Activated CD8-positive, alpha-beta T cell treated with anti-CD3 and anti-CD28 coated beads for 36 hours (primary cell): ENCODE data around the gene TMEM132D. TPM values are rescaled to one million over a fixed set of nuclear protein-coding genes. Genes with fewer than 3 reads are reported as not detected.

ENCODE experiments used
- ATAC-seq: fragments of 200-7000 bp; cut with Tn5 transposase; one replicate; pipeline ENCODE4 v1.10.0; 2021; ENCODE audit warnings: mild to moderate bottlenecking, moderate library complexity
- CTCF ChIA-PET: fragments of 350-600 bp; sonication (Branson Sonifier 250); formaldehyde crosslinking; loops from one replicate; lab custom pipeline; 2021; ENCODE audit warnings: antibody characterized with exemption; lab: Charles Lee
- POLR2A ChIA-PET: fragments of 350-600 bp; sonication (Branson Sonifier 250); formaldehyde crosslinking; loops from one replicate; lab custom pipeline; 2021; ENCODE audit warnings: antibody characterized with exemption; lab: Charles Lee
- DNase-seq: peaks from one replicate; pipeline ENCODE4 v3.0.0-alpha.2; 2020
- H3K27ac Mint-ChIP-seq: one replicate; pipeline ENCODE4 v1.8.0; 2021; ENCODE audit warnings: mild to moderate bottlenecking, mixed read lengths
- H3K27me3 Mint-ChIP-seq: one replicate; pipeline ENCODE4 v1.8.0; 2021; ENCODE audit warnings: mixed read lengths
- H3K36me3 Mint-ChIP-seq: one replicate; pipeline ENCODE4 v1.8.0; 2021; ENCODE audit warnings: low read depth, mixed read lengths
- H3K4me1 Mint-ChIP-seq: one replicate; pipeline ENCODE4 v1.8.0; 2021; ENCODE audit warnings: low read depth, mixed read lengths
- H3K4me3 Mint-ChIP-seq: one replicate; pipeline ENCODE4 v1.8.0; 2021; ENCODE audit warnings: mild to moderate bottlenecking, moderate library complexity, mixed read lengths
- H3K9me3 Mint-ChIP-seq: one replicate; pipeline ENCODE4 v1.8.0; 2021; ENCODE audit warnings: mixed read lengths
- intact Hi-C: fragments of 100-400 bp; cut with micrococcal nuclease; formaldehyde crosslinking; loops from one replicate; pipeline ENCODE4 v1.10.0; 2022
- total RNA-seq, 2 experiments: library from RNA; stranded (reverse); gene quantifications; one replicate each; pipeline ENCODE4 v1.2.3, GENCODE V29; 2021
- TF ChIP-seq, protein P1 (sequence below): fragments of 200-600 bp; IDR thresholded peaks from one replicate; pipeline ENCODE4 v1.8.0; 2022; ENCODE audit warnings: antibody characterized with exemption, mild to moderate bottlenecking

The TMEM132D gene
- total RNA-seq, 2 experiments from 2014 or later, result not detected

DNA sequence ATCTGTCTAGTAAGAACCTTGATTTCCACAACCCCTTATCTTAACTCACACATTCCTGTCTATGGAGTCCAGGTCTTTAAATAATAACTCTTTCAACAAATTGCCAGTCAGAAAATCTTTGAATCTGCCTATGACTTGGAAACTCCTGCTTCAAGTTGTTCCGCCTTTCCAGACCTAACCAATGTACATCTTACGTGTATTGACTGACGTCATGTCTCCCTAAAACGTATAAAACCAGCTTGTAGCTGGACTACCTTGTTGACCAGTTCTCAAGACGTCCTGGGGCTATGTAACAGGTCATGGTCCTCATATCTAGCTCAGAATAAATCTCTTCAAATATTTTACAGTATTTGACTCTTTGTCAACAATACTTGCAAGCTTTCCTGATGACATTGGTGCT is 337.0 kb downstream of the TMEM132D start:
- TF ChIP-seq, protein P1, sequence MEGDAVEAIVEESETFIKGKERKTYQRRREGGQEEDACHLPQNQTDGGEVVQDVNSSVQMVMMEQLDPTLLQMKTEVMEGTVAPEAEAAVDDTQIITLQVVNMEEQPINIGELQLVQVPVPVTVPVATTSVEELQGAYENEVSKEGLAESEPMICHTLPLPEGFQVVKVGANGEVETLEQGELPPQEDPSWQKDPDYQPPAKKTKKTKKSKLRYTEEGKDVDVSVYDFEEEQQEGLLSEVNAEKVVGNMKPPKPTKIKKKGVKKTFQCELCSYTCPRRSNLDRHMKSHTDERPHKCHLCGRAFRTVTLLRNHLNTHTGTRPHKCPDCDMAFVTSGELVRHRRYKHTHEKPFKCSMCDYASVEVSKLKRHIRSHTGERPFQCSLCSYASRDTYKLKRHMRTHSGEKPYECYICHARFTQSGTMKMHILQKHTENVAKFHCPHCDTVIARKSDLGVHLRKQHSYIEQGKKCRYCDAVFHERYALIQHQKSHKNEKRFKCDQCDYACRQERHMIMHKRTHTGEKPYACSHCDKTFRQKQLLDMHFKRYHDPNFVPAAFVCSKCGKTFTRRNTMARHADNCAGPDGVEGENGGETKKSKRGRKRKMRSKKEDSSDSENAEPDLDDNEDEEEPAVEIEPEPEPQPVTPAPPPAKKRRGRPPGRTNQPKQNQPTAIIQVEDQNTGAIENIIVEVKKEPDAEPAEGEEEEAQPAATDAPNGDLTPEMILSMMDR, result no peak
- H3K4me3 Mint-ChIP-seq, result no peak overlapping the region
- peaks cover 5% of the 10 kb centered on the region for H3K4me1 Mint-ChIP-seq
- H3K9me3 Mint-ChIP-seq, result peaks cover 6% of the 10 kb centered on the region
- H3K27ac Mint-ChIP-seq, result no peak overlapping the region
- no peak for ATAC-seq
- no peak for DNase-seq
- CTCF ChIA-PET, result no interaction called here
- intact Hi-C loops, result no loop called here
- POLR2A ChIA-PET, result no interaction called here
- no peaks in the 10 kb centered on the region for H3K27me3 Mint-ChIP-seq
- no peaks in the 10 kb centered on the region for H3K36me3 Mint-ChIP-seq

DNA sequence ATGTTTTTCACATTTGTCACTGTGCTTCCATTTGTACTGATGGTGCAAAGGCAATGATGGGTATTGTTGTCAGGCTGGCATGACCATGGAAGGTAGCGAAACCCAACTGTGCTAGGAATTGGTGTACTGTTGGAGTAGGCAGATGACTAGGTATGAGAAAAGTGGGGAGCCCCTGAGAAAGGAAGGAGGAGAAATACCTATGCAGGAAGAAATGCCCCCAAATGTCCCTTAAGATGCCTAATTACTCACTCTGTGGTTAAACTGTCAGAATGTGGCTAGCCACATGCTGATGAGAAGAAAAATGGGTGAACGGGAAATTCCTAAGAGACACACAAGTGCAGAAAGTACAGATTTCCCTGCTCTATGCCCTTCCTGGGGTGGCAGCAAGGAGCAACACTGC is 339.1 kb downstream of the TMEM132D start:
- DNase-seq (no peak), ATAC-seq (no peak)
- Mint-ChIP-seq H3K27me3 (no peaks in the 10 kb centered on the region), H3K9me3 (peaks cover 7% of the 10 kb centered on the region), H3K4me1 (peaks cover 5% of the 10 kb centered on the region), H3K36me3 (no peaks in the 10 kb centered on the region), H3K4me3 (no peak overlapping the region), H3K27ac (no peak overlapping the region)
- ChIA-PET CTCF (no interaction called here), POLR2A (no interaction called here)
- TF ChIP-seq, protein P1, result no peak
- intact Hi-C loops, result no loop called here

DNA sequence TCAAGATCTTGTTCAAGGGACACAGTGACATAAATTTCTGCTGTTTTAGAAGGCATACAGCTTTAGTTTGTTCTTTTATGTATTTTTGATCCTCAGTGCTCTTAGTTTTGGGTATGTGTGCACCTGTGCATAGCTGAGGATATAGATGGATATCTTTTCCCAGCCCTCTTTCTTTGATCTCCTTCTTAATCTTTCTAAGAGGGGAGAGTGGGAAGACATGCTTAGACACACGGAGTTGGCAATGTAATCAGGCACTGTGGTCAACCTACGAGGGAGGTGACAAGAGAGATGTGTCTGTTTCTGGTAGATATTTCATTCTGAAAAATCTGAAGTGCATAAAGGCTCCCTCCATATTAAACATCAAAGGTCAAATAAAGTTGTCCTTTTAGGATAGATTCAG is 340.6 kb downstream of the TMEM132D start:
- TF ChIP-seq, protein P1, result no peak
- H3K9me3 Mint-ChIP-seq, result peaks cover 7% of the 10 kb centered on the region
- no peak overlapping the region for H3K4me3 Mint-ChIP-seq
- no peaks in the 10 kb centered on the region for H3K27me3 Mint-ChIP-seq
- no peak for ATAC-seq
- CTCF ChIA-PET, result no interaction called here
- intact Hi-C loops, result no loop called here
- H3K27ac Mint-ChIP-seq, result no peak overlapping the region
- DNase-seq, result no peak
- no peaks in the 10 kb centered on the region for H3K36me3 Mint-ChIP-seq
- POLR2A ChIA-PET, result no interaction called here
- H3K4me1 Mint-ChIP-seq, result peaks cover 5% of the 10 kb centered on the region

DNA sequence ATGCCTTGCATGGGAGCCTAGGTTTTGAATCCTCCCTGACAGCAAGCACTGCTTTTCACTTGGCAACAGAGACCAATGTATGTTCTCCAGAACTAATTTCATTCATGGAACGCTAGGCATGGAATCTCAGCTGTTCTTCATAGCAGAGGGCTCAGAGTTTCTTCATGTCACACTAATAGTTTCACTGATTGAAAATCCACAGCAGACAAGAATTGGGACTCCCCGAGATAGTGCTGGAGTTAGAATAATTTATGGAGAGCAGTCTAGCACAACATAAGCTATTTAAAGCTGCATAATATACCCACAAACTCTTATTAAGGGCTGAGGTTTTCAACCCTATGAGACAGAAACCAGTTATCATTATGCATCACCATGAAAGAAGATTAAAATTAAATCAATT is 342.5 kb downstream of the TMEM132D start:
- DNase-seq, result no peak
- no peaks in the 10 kb centered on the region for H3K27me3 Mint-ChIP-seq
- TF ChIP-seq, protein P1, result no peak
- H3K4me1 Mint-ChIP-seq, result peaks cover 5% of the 10 kb centered on the region
- CTCF ChIA-PET, result no interaction called here
- intact Hi-C loops, result no loop called here
- H3K9me3 Mint-ChIP-seq, result peaks cover 7% of the 10 kb centered on the region
- H3K27ac Mint-ChIP-seq, result no peak overlapping the region
- H3K4me3 Mint-ChIP-seq, result no peak overlapping the region
- H3K36me3 Mint-ChIP-seq, result no peaks in the 10 kb centered on the region
- ATAC-seq, result no peak
- POLR2A ChIA-PET, result no interaction called here

DNA sequence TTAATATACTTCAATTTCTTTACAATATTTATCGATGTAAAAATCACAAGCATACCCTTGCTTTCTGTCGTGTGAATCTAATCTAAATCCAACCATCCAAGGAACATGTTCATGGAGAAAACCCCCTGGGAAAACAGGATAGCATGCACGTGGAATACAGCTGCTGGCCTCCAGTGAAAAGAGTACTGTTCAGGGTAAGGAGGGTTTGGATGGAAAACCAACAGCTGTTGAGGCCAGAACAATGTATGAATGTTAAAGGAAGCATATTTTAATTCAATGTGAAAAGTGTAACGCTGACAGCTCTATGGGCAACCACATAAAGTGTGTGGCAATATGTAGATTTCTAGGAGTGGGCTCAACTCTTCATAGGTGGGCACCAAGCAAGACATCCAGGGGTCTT is 344.0 kb downstream of the TMEM132D start:
- CTCF ChIA-PET, result no interaction called here

More for the DNA sequence above, 344.0 kb downstream of the TMEM132D start:
- H3K4me1 Mint-ChIP-seq, result peaks cover 2% of the 10 kb centered on the region
- ATAC-seq, result no peak
- TF ChIP-seq, protein P1, result no peak
- no peak for DNase-seq
- POLR2A ChIA-PET, result no interaction called here
- no peak overlapping the region for H3K4me3 Mint-ChIP-seq
- no peak overlapping the region for H3K27ac Mint-ChIP-seq
- H3K36me3 Mint-ChIP-seq, result no peaks in the 10 kb centered on the region
- intact Hi-C loops, result no loop called here
- no peaks in the 10 kb centered on the region for H3K27me3 Mint-ChIP-seq
- H3K9me3 Mint-ChIP-seq, result peaks cover 7% of the 10 kb centered on the region
